D721Med (cell line): ENCODE data around the gene METAP1D.

Experiments used
- DNase-seq: peaks from one replicate; pipeline ENCODE4 v3.0.0; 2011; ENCODE audit warnings: low spot score; ENCODE audit not compliant: insufficient read length
- FAIRE-seq: peaks from 2 replicates; lab custom pipeline; 2011; peaks lifted over from hg19 to GRCh38; lab: Jason Lieb, UNC
- CTCF ChIP-seq: IDR thresholded peaks from 2 replicates; pipeline ENCODE4 v1.5.1; 2012; ENCODE audit warnings: mild to moderate bottlenecking, control low read depth; ENCODE audit not compliant: insufficient read depth; ENCODE audit errors: missing control alignments

The METAP1D gene

DNA sequence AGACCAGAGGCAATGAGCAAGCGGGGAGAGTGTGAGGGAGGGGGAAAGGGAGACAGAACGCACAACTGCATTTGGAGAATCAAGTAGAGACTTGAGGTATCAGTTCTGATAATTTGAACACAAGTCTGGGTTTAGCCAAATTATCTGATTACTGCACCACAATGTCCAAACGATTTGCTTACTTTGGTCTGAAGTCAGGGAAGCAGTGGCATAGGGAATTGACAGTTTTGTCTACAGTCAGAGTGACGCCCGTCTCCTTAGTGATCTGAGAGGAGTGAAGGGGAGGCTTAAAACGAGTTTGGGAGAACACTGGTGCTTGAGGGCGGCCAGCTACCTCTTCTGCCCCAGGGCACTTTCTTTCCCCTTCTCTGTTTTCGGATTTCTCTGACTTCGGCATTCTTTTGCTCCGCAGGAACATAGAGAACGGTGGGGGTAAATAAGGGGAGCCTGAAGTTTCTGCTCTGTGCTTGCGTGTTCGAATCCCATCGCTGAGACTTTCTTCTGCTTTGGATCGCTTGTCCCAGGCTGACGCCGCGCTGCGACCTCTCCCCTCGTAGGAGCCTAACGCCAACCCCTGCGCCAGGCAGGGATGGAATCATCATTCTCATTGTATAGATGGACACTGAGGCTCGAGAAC, 105.8 kb downstream of the METAP1D start:
- DNase-seq (no peak), FAIRE-seq (no peak)
- no peak for TF ChIP-seq CTCF

GRCh38 chr2:172106108-172106961, 106.6 kb downstream of the METAP1D start:
- no peak for TF ChIP-seq CTCF
- FAIRE-seq (no peak), DNase-seq (no peak)

- DNase-seq = no peak
- FAIRE-seq = no peak
- TF ChIP-seq CTCF = no peak
Observed at GRCh38 chr2:172107690-172108586, 108.2 kb downstream of the METAP1D start.

- FAIRE-seq (no peak), DNase-seq (no peak)
- TF ChIP-seq CTCF = no peak
Observed at GRCh38 chr2:172108587-172108930, 108.8 kb downstream of the METAP1D start.

DNA sequence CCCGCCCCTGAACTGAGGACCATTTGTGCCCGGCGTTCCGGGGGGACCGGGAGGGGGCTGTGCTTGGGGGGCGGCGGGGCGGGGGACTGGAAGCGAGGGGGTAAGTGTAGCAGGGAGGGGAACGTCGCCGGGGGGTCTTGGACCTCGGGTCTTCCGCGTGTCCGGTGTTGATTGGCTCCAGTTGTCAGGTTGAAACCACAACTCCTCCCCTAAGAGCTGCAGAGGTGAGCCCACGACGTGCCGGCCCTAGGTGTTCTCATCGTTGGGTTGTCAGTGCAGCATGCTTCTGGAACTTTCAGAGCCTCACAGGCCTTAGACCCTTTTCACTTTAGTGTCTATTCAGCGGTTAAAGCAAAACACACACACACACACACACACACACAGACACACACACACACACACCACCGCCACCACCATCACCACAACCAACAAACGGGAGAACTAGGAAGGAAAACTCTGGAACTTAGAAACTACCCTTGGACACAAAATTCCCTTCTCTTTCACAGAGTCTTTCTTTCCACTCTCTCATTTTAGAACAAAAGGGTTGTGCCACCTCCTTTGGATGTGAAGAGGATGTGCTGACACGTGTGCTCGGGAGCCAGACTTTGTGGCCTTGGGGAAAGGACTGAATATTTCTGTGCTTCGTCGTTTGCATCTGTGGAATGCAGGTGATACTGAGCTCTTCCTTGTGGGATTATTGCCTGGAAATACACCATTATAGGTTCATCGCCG, 109.7 kb downstream of the METAP1D start:
- TF ChIP-seq CTCF = no peak
- DNase-seq (no peak), FAIRE-seq (no peak)

GRCh38 chr2:172109988-172110811, 110.4 kb downstream of the METAP1D start:
- TF ChIP-seq CTCF = no peak
- no peak for DNase-seq
- no peak for FAIRE-seq
